HG03457 (cell line): ENCODE results near the gene CHCHD3.

Source experiments
- ATAC-seq: cut with Tn5 transposase; IDR thresholded peaks from one replicate; pipeline ENCODE4 v1.9.1; 2021; ENCODE audit warnings: moderate number of reproducible peaks; ENCODE audit not compliant: unreplicated experiment

The CHCHD3 gene

DNA sequence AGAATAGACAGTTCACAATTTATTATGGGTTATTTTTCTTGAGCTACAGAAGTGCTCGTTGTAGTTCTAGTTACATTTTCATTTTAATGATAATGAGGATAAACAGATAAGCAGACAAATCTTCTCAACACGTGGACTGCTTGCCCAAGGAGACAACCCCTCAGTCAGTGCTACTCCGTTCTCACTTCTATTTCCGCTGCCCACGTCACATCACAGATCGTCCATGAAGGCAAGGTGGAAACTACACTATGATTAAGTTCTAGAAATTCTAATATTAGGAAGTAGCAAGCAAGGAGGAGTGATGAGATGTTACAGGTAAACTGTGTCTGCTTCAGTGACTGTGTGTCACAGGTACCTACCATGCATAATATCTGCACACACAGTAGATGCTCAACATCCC, 210.5 kb downstream of the CHCHD3 start:
- no peak for ATAC-seq

DNA sequence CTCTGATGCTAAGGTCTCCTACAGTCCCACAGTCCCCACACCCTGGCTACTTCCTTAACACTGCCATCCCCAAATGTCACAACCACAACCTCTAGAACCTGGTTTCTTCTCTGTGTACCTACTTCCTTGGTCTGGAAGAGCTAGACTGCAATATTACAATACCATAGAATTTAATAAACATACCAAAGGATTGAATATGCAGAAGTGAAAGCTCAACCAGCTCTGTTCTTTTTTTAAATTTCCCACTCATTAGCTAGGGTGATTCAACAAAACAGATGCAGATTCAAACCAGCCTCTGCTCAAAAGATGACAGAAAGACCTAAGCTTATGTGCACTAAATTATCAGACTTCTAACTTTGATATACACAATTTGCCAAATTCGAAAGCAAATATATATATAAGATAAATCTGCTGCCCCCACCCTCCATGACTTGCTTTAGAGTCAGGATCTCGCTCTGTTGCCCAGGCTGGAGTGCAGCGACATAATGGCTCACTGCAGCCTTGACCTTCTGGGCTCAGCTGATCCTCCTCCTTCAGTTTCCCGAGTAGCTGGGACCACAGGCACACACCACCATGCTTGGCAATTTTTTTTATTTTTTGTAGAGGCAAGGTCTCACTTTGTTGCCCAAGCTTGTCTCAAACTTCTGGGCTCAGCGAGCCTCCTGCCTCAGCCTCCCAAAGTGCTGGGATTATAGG, 212.6 kb downstream of the CHCHD3 start:
- ATAC-seq: no peak

- no peak for ATAC-seq
Measured at GRCh38 chr7:132866551-132866950, 215.3 kb downstream of the CHCHD3 start.

- no peak for ATAC-seq
Measured at GRCh38 chr7:132866144-132866531, 215.8 kb downstream of the CHCHD3 start.

DNA sequence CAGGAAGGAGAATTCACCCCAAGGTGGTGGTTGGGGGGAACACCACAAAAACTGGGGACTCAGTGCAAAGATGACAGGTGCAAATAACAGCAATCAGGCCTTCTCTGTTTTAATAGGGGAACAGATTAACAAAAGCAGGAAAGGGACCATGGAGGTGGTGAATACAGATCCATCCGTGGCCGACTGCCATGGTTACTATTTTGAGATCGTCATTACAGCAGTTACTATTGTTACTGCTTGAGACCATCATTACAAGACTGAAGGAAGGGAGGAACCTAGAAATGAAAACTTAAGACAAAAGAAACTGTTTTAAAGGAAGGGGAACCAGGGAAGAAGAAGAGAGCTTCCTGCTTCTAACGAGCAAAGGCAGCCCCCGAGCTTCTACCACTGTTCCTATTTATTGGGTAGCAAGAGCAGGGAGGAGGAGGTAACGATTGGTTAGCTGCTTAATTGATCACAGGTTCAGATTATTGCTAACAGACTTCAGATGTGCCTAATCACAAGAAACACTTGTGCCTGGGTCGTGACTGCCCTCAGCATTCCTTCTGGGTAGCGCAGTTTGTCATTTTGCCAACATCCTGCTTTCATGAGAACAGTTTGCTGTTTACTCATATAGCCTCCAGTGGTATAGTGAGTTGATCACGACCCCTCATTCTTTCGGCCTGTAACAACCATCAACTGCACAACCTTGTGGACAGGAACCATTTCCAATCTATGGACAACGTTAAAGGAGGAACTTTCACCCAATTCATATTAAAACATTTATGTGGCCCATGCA, 216.3 kb downstream of the CHCHD3 start:
- no peak for ATAC-seq

DNA sequence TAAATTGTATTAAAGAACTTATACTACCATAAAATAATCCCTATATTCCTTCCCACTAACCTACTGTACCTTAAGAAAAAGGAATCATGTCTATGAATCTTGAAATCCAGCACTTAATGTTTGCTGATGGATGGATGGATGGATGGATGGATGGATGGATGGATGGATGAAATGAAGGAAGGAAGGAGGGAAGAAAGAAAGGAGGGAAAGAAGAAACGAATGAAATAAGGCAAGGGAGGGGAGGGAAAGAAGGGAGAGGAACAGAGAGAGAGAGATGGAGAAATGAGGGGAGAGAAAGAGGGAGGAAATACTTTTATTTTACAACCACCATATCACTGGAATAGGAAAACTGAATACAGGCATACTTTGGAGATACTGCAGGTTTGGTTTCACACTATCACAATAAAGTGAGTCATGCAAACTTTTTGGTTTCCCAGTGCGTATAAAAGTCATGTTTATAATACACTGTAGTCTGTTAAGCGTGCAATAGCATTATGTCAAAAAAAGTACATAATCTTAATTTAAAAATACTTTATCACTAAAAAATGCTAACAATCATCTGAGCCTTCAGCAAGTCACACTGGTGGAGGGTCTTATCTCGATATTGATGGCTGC, 219.8 kb downstream of the CHCHD3 start:
- no peak for ATAC-seq

DNA sequence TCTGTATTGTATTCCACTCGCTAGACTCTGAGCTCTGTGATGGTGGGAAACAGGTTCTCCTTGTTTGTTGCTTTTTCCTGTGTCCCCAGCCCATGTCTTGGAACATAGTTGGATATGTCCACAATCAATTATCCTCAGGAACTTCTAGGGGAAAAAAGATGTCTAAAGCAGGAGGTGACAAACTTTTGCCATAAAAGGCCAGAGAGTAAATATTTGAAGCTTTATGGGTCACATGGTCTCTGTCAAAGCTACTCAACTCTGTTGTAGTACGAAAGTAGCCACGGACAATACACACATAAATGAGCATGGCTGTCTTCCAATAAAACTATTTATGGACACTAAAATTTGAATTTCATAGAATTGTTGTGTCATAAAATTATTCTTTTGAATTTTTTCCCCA, 220.5 kb downstream of the CHCHD3 start:
- ATAC-seq: no peak

DNA sequence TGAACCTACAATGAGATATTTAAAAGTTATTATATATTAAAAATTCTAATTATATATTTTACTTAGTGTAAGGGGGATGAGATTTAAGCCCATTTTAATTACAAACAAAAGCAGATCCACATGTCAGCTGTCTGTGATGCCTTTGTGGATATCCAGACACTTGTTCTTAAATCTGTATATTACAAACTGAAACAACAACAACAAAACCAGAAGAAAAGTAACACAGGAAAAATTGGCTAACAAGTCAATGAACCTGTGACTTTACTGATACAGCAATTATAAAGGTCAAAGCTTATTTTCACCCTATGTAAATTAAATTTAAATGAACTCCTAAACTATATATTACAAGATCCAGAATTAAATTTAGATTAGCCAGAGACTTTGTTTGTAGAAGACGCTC, 222.7 kb downstream of the CHCHD3 start:
- ATAC-seq: no peak

- ATAC-seq: no peak
Measured at GRCh38 chr7:132858760-132859159, 223.1 kb downstream of the CHCHD3 start.

DNA sequence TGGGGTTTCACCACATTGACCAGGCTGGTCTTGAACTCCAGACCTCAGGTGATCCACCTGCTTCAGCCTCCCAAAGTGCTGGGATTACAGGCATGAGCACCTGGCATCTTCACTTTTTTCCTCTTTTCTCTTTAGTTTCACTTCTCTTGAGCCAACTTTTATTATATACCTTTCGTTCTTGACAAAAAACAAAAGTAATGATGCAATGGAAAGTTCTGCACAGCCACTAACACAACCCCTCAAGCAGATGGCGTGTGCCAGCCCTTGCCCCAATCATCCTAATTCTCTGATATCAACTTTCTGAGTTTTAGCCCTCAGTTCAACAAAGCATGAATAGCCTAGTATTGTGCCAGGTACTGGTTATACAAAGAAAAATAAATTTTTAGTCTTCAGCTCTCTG, 223.6 kb downstream of the CHCHD3 start:
- no peak for ATAC-seq

- ATAC-seq: no peak
Measured at GRCh38 chr7:132857703-132858102, 224.2 kb downstream of the CHCHD3 start.

DNA sequence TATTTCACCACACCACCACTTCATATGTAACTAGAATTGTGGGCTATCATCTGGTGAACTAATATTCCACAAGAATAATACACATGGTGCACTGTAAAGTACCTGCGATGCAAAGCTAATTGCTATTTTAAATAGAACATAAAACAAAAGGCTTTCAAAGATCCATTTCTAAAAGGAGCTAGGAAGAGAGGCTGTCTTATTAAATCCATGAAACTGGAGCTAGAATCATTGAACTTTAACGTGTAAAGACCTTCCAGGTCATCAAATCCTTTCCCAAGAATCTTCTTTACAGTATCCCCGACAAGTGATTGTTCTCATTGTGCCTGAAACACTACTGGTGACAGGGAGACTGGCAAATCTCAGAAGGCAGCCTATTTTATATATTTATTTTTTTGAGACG, 224.9 kb downstream of the CHCHD3 start:
- no peak for ATAC-seq

DNA sequence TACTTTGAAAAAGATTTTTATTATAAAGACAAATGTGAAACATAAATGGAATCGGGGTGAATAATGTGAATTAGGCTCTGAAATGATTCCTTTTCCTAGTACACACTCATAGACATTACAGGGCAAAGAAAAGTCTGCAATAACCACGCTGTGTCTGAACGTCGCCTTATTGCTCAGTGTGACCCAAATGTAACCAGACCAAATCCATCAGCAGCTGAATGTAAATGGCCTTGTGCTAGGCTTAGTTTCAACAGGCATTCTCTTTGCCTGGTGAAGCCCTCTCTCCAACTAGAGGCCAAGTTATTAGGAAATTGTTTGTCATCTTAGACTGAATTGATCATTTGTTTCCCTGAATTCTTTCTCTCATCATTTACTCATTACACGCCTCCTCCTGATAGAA, 225.5 kb downstream of the CHCHD3 start:
- no peak for ATAC-seq

DNA sequence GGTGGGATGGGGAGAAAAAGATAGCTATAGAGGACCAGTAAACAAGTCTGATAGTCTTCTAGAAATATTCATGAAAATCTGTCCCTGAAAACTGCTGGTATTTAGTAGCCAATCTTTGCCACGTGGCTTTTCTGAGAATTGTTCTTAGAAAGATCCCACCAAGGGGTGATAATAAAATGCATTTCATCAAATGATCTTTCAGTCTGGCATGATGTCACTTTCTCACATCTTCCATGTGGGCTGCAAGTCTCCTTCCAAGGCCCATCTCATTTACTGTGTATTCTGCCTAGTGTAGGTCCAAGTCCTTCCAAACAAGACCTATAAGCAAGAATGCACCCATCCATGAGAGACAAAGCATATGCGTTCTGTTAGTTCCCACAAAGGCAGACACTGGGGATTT, 226.0 kb downstream of the CHCHD3 start:
- no peak for ATAC-seq

DNA sequence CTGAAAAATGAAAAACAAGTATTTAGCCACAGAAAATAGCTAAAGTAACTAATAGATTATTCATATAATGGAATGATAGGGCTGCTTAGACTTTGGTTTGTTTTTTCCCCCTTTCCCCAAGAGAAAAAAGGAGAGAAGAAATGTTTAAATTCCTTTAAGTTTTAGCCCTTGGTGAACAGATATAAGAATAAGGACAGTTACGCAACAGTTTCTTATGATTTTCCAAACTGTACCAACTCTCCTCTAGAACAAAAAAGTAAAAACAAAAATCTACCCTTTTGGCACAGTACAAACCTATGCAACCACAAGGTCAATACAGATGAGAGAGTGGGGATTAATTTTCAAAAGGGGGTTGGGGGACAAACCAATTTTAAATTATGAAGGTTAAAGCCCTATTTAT, 227.7 kb downstream of the CHCHD3 start:
- ATAC-seq: no peak

- ATAC-seq: no peak
Measured at GRCh38 chr7:132847376-132847775, 234.5 kb downstream of the CHCHD3 start.

DNA sequence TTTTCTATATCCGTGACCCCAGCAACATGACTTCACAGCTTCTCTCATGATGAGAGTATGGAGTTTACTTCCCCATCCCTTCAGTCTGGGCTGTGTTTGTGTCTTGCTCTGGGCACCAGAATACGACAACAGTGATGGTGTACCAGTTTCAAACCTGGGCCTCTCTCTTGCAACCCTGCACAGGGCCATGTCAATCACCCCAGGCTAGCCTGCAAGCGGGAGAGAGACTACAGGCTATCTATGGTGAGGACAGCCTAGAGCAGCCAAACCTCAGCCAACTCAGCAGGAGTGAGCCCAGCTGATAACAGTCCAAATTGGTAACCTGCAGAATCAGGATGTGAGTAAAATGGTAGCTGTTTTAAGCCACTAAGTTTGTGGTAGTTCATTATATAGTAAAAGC, 235.8 kb downstream of the CHCHD3 start:
- no peak for ATAC-seq

GRCh38 chr7:132842478-132842877, 239.4 kb downstream of the CHCHD3 start:
- no peak for ATAC-seq

- ATAC-seq: no peak
Measured at GRCh38 chr7:132840199-132840598, 241.7 kb downstream of the CHCHD3 start.

GRCh38 chr7:132838313-132838712, 243.6 kb downstream of the CHCHD3 start:
- no peak for ATAC-seq

DNA sequence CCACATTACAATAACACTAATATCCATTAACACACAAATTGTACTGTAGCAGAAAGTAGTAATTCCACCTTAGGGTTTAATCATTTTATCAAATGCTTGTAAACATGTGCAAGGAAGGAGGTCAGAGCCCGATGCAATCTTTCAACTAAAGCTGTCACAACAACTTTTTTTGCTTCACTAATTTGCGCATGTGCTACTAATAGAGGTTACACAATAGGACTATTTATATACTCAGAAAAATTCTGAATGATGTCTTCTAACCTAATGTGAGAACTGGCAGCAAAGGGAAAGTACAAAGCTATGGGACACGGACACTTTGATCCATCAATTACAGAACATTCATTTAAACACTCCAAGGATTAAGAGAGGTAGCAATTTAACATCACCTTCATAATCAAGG, 244.4 kb downstream of the CHCHD3 start:
- no peak for ATAC-seq

- ATAC-seq: no peak
Measured at GRCh38 chr7:132836746-132837145, 245.1 kb downstream of the CHCHD3 start.
